Measurements from ENCODE around the gene CLEC18A. TPM values are rescaled to one million over a fixed set of nuclear protein-coding genes. Genes with fewer than 3 reads are reported as not detected.

Gene CLEC18A
- total RNA-seq, 1 donor from 2014 or later, result 5.9 TPM

- Histone ChIP-seq H4K20me1 (ENCODE audit: low read depth) (no peaks in the 10 kb centered on the region), H3K27ac (no peak overlapping the region), H3K9me3 (ENCODE audit: low read depth) (no peaks in the 10 kb centered on the region), H3K4me2 (peak overlapping the region; percentile 19), H3F3A (ENCODE audit: low read depth) (no peaks in the 10 kb centered on the region), H3K9ac (no peak overlapping the region), H3K36me3 (no peaks in the 10 kb centered on the region), H3K4me1 (peaks cover 15% of the 10 kb centered on the region), H2AFZ (replicated peaks) (no peak overlapping the region), H3K4me3 (no peak overlapping the region), H3K27me3 (no peaks in the 10 kb centered on the region), H3K79me2 (ENCODE audit: low read depth) (no peaks in the 10 kb centered on the region)
- no peak for TF ChIP-seq EZH2 (IDR thresholded peaks at IDR 0.05)
- TF ChIP-seq EZH2phosphoT487 (IDR thresholded peaks at IDR 0.05), result no peak
- TF ChIP-seq, protein P1, sequence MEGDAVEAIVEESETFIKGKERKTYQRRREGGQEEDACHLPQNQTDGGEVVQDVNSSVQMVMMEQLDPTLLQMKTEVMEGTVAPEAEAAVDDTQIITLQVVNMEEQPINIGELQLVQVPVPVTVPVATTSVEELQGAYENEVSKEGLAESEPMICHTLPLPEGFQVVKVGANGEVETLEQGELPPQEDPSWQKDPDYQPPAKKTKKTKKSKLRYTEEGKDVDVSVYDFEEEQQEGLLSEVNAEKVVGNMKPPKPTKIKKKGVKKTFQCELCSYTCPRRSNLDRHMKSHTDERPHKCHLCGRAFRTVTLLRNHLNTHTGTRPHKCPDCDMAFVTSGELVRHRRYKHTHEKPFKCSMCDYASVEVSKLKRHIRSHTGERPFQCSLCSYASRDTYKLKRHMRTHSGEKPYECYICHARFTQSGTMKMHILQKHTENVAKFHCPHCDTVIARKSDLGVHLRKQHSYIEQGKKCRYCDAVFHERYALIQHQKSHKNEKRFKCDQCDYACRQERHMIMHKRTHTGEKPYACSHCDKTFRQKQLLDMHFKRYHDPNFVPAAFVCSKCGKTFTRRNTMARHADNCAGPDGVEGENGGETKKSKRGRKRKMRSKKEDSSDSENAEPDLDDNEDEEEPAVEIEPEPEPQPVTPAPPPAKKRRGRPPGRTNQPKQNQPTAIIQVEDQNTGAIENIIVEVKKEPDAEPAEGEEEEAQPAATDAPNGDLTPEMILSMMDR (IDR thresholded peaks at IDR 0.05), result no peak
- peaks cover 13% of the 10 kb centered on the region for H3K4me1 Mint-ChIP-seq
- no peaks in the 10 kb centered on the region for H3K9me3 Mint-ChIP-seq
- H3K27ac Mint-ChIP-seq, result no peak overlapping the region
- H3K36me3 Mint-ChIP-seq, result peaks cover 3% of the 10 kb centered on the region
- no peak overlapping the region for H3K4me3 Mint-ChIP-seq
- peaks cover 3% of the 10 kb centered on the region for H3K27me3 Mint-ChIP-seq (ENCODE audit: insufficient read depth, low read depth)
- no peak for DNase-seq (ENCODE audit: low spot score)
These were observed 33.8 kb upstream of the CLEC18A start for GRCh38 chr16:69917311-69917710.

- Histone ChIP-seq H3K9ac (no peak overlapping the region), H3K9me3 (ENCODE audit: low read depth) (no peaks in the 10 kb centered on the region), H3K4me3 (no peak overlapping the region), H3F3A (ENCODE audit: low read depth) (no peaks in the 10 kb centered on the region), H3K27me3 (no peaks in the 10 kb centered on the region), H3K36me3 (no peaks in the 10 kb centered on the region), H3K79me2 (ENCODE audit: low read depth) (no peaks in the 10 kb centered on the region), H4K20me1 (ENCODE audit: low read depth) (no peaks in the 10 kb centered on the region), H2AFZ (replicated peaks) (no peak overlapping the region), H3K4me1 (peaks cover 15% of the 10 kb centered on the region), H3K27ac (no peak overlapping the region), H3K4me2 (peak overlapping the region; percentile 19)
- peak overlapping the region; percentile 20 for H3K27ac Mint-ChIP-seq
- DNase-seq (ENCODE audit: low spot score), result peak; percentile 76
- TF ChIP-seq, protein P1 (IDR thresholded peaks at IDR 0.05), result no peak
- TF ChIP-seq EZH2phosphoT487 (IDR thresholded peaks at IDR 0.05) (no peak), EZH2 (IDR thresholded peaks at IDR 0.05) (no peak)
- H3K27me3 Mint-ChIP-seq (ENCODE audit: insufficient read depth, low read depth), result peaks cover 3% of the 10 kb centered on the region
- H3K9me3 Mint-ChIP-seq, result no peaks in the 10 kb centered on the region
- peaks cover 13% of the 10 kb centered on the region for H3K4me1 Mint-ChIP-seq
- H3K4me3 Mint-ChIP-seq, result no peak overlapping the region
- H3K36me3 Mint-ChIP-seq, result peaks cover 3% of the 10 kb centered on the region
These were observed 33.4 kb upstream of the CLEC18A start for GRCh38 chr16:69917739-69918138.

- no peak overlapping the region for H2AFZ ChIP-seq (replicated peaks)
- H3K36me3 ChIP-seq, result no peaks in the 10 kb centered on the region
- Mint-ChIP-seq H3K9me3 (no peaks in the 10 kb centered on the region), H3K4me1 (peaks cover 13% of the 10 kb centered on the region), H3K27me3 (ENCODE audit: insufficient read depth, low read depth) (peaks cover 3% of the 10 kb centered on the region), H3K36me3 (peaks cover 3% of the 10 kb centered on the region), H3K27ac (peak overlapping the region; percentile 20), H3K4me3 (no peak overlapping the region)
- no peak for DNase-seq (ENCODE audit: low spot score)
- peaks cover 15% of the 10 kb centered on the region for H3K4me1 ChIP-seq
- no peaks in the 10 kb centered on the region for H3K79me2 ChIP-seq (ENCODE audit: low read depth)
- no peak overlapping the region for H3K27ac ChIP-seq
- no peaks in the 10 kb centered on the region for H3F3A ChIP-seq (ENCODE audit: low read depth)
- H3K4me2 ChIP-seq, result no peak overlapping the region
- no peaks in the 10 kb centered on the region for H4K20me1 ChIP-seq (ENCODE audit: low read depth)
- H3K9me3 ChIP-seq (ENCODE audit: low read depth), result no peaks in the 10 kb centered on the region
- no peak overlapping the region for H3K4me3 ChIP-seq
- TF ChIP-seq, protein P1 (IDR thresholded peaks at IDR 0.05), result no peak
- no peaks in the 10 kb centered on the region for H3K27me3 ChIP-seq
- no peak overlapping the region for H3K9ac ChIP-seq
These were observed 32.9 kb upstream of the CLEC18A start for GRCh38 chr16:69918241-69918640.

All from neural progenitor cell (in vitro differentiated cells).